Measurements from ENCODE around the gene GRAP2.

DNA sequence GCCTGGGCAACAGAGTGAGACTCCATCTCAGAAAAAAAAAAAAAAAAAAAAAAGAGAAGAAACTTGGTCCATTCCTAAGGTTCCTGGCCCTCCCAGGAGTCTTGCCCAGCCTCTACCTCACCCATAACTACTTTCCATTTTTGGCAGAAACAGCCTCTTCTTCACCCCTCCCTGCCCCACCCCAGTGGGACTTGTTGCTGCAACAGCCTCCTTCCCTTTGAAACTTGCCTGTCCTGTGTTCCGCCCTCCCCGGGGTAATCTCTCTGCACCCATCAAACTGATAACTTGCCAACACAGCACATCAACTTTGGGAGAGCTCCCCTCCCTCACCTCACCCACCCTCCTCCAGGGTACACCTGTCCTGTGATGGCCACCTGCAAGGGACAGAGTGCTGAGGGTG is 83.9 kb downstream of the GRAP2 start:
- TF ChIP-seq, protein P1, sequence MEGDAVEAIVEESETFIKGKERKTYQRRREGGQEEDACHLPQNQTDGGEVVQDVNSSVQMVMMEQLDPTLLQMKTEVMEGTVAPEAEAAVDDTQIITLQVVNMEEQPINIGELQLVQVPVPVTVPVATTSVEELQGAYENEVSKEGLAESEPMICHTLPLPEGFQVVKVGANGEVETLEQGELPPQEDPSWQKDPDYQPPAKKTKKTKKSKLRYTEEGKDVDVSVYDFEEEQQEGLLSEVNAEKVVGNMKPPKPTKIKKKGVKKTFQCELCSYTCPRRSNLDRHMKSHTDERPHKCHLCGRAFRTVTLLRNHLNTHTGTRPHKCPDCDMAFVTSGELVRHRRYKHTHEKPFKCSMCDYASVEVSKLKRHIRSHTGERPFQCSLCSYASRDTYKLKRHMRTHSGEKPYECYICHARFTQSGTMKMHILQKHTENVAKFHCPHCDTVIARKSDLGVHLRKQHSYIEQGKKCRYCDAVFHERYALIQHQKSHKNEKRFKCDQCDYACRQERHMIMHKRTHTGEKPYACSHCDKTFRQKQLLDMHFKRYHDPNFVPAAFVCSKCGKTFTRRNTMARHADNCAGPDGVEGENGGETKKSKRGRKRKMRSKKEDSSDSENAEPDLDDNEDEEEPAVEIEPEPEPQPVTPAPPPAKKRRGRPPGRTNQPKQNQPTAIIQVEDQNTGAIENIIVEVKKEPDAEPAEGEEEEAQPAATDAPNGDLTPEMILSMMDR (IDR thresholded peaks at IDR 0.05; ENCODE audit: low read depth, low read length), result no peak
- TF ChIP-seq POLR2A (IDR thresholded peaks at IDR 0.05; ENCODE audit: extremely low read depth, insufficient read length), result no peak
